ENCODE data around the gene TMIGD2.

DNA sequence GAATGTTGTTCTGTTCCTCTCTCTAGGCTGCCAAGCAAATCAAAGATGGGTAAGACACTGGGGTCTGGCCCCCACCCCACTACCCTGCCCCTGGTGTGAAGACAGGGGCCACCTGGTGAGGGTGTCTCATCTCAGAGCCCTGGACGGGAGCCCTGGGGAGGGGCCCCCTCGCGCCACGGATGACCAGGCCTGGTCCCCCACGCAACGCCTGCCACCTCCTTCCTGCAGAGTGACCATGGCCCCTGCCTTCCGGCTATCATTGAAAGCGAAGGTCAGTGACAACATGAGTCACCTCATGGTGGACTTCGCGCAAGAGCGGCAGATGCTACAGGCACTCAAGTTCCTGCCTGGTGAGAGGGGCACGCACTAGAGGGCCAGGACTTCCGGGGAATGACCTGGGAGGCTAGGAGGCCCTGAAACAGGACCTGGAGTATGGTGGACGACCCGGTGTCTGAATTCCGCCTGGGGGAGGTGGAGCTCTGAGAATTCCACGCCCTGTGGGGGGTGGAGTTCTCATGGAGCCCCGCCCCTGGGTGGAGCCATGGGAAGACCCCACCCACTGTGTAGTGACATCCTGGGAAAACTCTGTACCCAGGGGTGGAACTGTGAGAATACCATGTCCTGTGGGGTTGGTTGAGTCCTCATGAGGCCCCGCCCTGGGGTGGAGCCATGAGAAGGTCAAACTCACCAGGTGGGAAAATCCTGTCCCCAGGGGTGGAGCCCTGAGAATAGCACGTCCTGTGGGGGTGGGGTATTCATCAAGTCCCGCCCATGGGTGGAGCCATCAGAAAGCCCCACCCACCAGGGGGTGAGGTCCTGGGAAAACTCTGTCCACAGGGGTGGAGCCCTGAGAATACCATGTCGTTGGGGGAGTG lies 8.3 kb upstream of the TMIGD2 start:
- TF ChIP-seq, protein P1, sequence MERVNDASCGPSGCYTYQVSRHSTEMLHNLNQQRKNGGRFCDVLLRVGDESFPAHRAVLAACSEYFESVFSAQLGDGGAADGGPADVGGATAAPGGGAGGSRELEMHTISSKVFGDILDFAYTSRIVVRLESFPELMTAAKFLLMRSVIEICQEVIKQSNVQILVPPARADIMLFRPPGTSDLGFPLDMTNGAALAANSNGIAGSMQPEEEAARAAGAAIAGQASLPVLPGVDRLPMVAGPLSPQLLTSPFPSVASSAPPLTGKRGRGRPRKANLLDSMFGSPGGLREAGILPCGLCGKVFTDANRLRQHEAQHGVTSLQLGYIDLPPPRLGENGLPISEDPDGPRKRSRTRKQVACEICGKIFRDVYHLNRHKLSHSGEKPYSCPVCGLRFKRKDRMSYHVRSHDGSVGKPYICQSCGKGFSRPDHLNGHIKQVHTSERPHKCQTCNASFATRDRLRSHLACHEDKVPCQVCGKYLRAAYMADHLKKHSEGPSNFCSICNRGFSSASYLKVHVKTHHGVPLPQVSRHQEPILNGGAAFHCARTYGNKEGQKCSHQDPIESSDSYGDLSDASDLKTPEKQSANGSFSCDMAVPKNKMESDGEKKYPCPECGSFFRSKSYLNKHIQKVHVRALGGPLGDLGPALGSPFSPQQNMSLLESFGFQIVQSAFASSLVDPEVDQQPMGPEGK (CRISPR knock-in tag; IDR thresholded peaks at IDR 0.05; ENCODE audit: borderline replicate concordance): no peak
- TF ChIP-seq PPARA (CRISPR knock-in tag; IDR thresholded peaks at IDR 0.05; ENCODE audit: borderline replicate concordance) (no peak), ZFP3 (CRISPR knock-in tag; IDR thresholded peaks at IDR 0.05) (no peak), BACH2 (CRISPR knock-in tag; IDR thresholded peaks at IDR 0.05; ENCODE audit: borderline replicate concordance) (no peak), GLIS3 (CRISPR knock-in tag; IDR thresholded peaks at IDR 0.05) (no peak), ZFP30 (CRISPR knock-in tag; IDR thresholded peaks at IDR 0.05) (no peak), ARNTL (CRISPR knock-in tag; IDR thresholded peaks at IDR 0.05; ENCODE audit: borderline replicate concordance, low read depth) (no peak)
- TF ChIP-seq, protein P2, sequence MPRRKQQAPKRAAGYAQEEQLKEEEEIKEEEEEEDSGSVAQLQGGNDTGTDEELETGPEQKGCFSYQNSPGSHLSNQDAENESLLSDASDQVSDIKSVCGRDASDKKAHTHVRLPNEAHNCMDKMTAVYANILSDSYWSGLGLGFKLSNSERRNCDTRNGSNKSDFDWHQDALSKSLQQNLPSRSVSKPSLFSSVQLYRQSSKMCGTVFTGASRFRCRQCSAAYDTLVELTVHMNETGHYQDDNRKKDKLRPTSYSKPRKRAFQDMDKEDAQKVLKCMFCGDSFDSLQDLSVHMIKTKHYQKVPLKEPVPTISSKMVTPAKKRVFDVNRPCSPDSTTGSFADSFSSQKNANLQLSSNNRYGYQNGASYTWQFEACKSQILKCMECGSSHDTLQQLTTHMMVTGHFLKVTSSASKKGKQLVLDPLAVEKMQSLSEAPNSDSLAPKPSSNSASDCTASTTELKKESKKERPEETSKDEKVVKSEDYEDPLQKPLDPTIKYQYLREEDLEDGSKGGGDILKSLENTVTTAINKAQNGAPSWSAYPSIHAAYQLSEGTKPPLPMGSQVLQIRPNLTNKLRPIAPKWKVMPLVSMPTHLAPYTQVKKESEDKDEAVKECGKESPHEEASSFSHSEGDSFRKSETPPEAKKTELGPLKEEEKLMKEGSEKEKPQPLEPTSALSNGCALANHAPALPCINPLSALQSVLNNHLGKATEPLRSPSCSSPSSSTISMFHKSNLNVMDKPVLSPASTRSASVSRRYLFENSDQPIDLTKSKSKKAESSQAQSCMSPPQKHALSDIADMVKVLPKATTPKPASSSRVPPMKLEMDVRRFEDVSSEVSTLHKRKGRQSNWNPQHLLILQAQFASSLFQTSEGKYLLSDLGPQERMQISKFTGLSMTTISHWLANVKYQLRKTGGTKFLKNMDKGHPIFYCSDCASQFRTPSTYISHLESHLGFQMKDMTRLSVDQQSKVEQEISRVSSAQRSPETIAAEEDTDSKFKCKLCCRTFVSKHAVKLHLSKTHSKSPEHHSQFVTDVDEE (CRISPR knock-in tag; IDR thresholded peaks at IDR 0.05): no peak
- TF ChIP-seq, protein P3, sequence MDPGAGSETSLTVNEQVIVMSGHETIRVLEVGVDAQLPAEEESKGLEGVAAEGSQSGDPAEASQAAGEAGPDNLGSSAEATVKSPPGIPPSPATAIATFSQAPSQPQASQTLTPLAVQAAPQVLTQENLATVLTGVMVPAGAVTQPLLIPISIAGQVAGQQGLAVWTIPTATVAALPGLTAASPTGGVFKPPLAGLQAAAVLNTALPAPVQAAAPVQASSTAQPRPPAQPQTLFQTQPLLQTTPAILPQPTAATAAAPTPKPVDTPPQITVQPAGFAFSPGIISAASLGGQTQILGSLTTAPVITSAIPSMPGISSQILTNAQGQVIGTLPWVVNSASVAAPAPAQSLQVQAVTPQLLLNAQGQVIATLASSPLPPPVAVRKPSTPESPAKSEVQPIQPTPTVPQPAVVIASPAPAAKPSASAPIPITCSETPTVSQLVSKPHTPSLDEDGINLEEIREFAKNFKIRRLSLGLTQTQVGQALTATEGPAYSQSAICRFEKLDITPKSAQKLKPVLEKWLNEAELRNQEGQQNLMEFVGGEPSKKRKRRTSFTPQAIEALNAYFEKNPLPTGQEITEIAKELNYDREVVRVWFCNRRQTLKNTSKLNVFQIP (CRISPR knock-in tag; IDR thresholded peaks at IDR 0.05; ENCODE audit: borderline replicate concordance, low read depth): no peak

All from SK-N-SH treated with all-trans-retinoic acid at 6 μM for 48 hours (cell line).